GM18526 (cell line): ENCODE results near the gene EEF1AKMT3.
A peak's percentile ranks its signal among the peaks of the same experiment; 100 is the strongest.

Source experiments
- POLR2A ChIP-seq: IDR thresholded peaks from 3 replicates; pipeline ENCODE4 v1.6.1; 2011; ENCODE audit not compliant: insufficient read length; ENCODE audit errors: extremely low read depth

The EEF1AKMT3 gene

DNA sequence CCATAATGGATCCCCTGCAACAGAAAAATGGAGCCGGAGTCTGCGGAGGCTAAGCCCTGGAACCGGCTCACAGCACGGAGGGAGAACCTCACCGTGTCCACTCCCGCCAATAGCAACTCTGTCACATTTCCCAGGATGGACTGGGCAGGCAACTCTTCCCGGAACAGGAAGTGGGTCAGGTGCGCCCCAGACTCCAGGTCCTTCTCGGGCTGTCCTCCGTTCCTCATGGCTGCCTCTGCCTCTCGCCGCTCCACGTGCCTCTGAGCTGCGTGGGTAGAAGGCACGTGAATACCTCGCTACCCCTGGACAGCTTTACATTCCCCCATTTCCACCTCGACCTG, 7.8 kb upstream of the EEF1AKMT3 start:
- no peak for TF ChIP-seq POLR2A

DNA sequence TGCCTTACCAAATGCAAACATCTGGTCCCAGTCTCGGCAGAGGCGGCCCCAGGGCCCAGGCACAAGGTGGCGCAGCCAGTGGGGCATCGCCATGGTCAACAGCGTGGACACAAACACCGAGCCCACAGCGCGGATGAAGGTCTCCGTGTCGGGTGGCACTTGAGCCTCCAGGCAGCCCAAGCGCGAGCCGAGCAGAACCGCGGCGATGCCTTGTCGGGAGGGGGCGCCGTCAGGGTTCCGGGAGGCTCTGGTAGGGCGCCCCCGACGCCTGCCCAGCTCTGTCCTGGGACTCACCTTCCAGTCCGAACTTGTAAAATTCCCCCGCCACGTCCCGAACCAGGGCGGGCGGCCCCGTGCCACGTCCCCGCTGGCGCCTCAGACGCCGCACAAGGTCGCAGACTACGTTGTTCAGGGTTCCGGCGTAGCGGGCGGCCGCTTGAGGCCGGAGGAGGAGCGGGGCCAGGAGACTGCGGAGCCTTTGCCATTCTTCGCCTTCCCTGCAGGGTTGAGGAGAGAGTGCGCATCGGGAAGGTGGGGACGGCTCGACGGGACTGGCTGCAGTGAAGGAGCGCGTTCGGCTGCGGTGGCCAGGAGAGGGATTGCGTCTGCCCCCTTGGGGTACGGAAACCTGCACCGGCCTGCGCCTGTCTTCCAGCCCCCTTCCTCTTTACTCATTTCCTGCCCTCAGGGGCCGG, 7.3 kb upstream of the EEF1AKMT3 start:
- peak; percentile 18 for TF ChIP-seq POLR2A

DNA sequence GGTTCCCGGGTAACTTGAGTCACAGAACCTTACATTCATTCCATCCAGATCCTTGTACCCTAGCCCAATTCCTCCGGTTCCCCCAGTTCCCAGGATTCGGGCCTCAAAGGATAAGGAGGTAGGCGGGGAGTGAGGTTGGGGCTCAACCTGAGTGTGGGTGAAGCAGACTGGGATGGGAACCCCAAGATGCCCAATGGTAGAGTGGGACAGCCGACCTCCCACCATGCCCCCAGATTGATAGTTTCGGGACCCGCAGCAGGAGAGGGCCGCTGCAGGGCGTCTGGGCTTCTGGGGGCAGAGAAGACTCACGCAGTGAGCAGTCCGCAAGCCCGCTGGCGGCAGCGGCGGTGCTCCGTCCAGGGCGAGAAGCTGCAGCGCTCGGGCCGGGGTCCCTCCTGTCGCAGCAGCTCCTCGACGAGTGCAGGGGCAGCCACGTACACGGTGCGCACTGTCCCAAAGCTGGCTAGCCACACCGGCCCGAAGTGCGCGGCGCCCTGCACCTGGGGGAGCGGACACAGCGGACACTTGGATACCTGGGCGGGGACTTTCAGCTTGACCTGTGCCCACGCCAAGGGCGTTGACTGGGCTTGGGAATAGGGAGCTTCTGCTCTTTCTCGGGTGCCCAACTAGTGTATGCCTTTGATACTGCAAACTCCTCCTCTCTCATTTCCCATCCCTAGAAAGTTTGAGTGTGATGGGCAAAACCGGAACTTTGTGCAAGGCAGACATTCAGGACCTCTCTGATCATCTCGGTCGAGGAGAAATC, 6.5 kb upstream of the EEF1AKMT3 start:
- no peak for TF ChIP-seq POLR2A

DNA sequence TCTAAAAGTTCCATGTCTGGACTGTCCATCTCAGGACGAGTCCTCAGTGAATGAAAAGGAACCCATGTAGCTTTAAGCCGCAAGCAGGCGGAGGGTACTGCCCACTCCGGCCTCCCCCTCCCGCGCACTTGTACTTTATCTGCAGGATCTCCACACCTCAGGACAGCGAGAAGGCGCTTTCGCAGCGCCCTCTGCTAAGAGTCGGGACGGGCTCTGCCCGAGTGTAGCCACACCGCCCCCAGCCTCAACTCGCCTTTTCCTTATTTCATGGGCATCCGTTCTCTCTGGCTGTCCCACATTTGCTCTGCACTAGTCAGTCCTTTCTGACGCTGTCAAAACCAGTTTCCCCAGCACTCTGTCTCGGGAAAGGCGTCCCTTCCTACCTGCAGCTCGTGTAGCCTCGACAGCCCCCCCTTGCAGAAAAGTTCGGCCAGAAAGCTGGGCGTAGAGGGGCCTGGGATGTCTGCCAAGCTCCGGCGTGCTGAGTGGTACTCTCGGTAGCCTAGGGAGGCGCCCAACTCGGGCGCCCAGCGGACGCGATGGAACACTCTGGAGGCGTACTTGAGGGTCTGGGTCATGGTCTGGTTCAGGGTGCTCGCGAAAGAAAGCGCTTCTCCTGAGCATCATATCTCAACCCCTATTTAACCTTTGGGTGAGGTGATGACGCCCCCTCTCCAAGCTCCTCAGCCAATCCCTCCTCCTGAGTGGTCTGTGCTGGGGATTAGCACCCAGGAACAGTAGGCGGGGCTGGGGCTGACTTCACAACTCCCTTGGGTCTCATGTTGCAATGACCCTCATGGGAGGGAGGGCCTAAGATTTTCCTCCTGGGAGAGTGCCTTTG, 5.7 kb upstream of the EEF1AKMT3 start, which contains the start of gene CYP27B1:
CYP27B1 (minus strand) TSS at position 615 of the 841 bp plus-strand sequence; CDS start at position 578, 37 bp downstream.
- no peak for TF ChIP-seq POLR2A

DNA sequence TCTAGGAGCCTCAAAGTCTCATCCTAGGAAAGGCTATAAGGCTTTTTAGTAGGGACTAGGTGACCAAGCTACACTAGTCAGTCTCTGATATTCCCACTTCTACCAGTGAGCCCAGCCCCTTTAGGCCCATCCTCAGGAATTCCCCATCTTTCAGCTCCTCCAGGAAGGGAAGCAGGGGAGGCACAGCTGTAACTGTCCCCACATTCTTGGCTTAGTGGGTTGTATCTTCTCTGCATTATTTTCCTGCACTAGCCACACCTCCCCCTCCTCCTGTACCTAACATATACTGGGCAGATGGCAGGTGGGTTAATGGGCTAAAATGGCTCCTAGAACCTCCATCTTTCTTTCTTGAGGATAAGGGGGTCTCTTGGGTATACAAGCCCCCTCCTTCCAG, 5.1 kb upstream of the EEF1AKMT3 start:
- TF ChIP-seq POLR2A, result no peak

DNA sequence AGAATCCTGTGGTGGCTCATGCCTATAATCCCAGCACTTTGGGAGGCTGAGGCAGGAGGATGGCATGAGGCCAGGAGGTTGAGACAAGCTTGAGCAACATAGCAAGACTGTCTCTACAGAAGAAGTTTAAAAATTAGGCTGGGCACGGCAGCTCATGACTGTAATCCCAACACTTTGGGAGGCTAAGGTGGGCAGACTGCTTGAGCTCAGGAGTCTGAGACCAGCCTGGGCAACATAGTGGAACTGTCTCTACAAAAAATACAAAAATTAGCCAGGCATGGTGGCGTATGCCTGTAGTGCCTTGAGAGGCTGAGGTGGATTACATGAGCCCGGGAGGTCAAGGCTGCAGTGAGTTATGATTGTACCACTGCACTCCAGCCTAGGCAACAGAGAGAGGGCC, 4.5 kb upstream of the EEF1AKMT3 start:
- TF ChIP-seq POLR2A, result no peak

DNA sequence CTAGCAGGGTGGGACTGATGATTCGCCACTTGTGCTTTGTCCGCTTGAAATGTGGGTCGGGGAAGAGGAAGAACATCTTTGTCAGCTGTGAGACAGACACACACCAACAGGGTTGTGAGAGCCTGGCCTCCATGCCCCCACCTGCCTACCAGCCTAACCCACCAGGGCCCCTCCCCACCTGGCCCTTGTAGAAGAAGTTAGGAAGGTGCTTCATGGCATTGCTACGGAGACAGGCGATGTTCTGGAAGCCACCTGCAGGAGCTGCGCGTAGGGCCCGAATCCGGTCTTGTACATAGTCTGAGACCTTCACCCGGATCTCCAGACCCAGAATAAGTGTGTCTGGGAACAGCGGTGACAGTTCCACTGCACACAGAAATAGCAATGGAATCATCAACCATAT, 2.8 kb upstream of the EEF1AKMT3 start:
- TF ChIP-seq POLR2A, result no peak

DNA sequence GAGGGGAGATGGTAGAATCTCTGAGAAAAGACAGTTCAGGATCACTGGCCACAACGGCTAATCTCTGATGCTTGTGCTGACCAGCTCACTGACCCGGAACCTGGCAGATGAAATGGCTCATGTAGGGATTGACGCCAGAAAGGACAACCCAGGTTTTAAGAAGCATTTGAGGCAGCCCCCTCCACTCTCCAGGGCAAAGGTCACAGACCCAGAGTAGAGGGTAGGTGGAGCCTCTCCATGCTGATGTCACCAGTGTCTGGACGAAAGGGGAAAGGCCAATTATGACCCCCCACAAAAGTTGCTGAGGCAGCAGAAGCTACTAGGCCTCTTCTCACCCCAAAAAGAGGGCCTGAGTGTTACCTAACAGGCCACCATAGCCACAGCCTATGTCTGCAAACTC, 1.7 kb upstream of the EEF1AKMT3 start:
- no peak for TF ChIP-seq POLR2A

DNA sequence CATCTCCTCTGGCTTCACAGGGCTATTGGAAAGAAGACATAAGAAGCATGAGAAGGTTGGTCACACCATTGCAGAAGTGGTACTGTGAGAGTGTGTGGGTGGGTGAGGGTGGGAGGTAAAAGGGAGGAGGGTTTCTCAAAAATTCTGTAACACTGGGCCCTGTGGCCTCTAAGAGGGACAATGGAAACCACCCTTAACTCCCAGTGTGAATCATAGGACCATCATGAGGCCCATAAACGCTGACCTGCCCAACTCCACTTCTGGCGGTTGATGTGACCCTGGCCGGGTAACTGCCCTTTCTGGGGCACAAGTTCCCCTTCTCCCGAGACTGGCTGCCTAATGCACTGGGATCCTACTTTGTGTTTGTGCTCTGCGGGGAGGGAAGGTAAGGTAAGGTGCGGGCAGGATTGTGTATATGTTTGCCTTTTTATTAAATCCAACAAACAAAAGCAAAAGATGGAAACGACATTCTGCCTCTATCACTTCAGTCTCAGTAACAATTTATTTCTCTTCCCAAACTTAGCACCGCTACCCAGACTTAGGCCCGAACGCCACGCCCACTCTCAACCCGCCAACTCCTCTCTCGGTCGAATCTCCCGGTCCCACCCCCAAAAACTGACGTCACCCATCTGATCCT, 1.1 kb upstream of the EEF1AKMT3 start:
- no peak for TF ChIP-seq POLR2A

DNA sequence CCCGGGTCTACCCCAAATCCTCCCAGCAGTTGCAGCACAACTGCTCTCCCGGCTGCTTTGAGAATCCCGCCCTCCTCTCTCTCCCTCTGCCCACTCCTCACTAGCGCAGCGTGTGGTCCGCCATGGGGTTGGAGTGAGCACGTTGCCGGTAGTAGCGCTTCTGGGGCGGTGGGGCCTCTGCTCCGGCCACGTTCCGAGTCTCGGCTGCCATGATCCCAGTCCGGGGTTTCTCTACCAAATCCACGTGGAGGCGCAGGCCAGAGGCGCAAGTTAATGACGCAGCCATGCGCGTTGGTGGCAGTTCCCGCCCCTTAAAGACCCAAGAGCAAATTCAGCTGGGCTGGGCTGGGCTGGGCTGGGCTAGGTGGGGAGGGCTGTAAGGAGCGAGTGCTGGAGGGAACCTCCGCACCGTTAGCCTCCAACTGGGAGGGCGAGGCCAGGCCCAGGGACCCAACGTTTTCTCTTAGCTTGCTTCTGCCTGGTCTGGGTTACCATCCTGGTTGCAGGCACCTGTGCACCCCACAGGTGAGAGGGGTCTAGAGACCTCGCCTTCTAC, 463 bp upstream of the EEF1AKMT3 start, which contains the start of gene METTL1:
METTL1 (minus strand) TSS at position 233 of the 556 bp plus-strand sequence; CDS start at position 211, 22 bp downstream.
- TF ChIP-seq POLR2A, result peak; percentile 80

DNA sequence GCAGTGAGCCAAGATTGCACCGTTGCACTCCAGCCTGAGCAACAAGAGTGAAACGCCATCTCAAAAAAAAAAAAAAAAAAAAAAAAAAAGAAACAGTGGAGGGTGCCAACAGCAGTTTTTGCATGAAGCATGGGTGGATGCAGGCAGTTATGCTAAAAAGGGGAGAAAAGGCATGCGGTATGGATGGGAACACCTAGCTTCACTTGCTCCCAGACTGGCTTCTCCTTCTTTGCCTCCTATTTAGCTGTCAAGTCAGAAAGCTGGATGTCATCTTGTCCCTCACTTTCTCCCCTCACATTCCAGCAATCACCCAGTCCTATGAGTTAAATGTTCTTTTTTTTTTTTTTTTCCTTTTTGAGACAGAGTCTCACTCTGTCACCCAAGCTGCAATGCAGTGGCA, 2.6 kb downstream of the EEF1AKMT3 start:
- TF ChIP-seq POLR2A, result no peak

DNA sequence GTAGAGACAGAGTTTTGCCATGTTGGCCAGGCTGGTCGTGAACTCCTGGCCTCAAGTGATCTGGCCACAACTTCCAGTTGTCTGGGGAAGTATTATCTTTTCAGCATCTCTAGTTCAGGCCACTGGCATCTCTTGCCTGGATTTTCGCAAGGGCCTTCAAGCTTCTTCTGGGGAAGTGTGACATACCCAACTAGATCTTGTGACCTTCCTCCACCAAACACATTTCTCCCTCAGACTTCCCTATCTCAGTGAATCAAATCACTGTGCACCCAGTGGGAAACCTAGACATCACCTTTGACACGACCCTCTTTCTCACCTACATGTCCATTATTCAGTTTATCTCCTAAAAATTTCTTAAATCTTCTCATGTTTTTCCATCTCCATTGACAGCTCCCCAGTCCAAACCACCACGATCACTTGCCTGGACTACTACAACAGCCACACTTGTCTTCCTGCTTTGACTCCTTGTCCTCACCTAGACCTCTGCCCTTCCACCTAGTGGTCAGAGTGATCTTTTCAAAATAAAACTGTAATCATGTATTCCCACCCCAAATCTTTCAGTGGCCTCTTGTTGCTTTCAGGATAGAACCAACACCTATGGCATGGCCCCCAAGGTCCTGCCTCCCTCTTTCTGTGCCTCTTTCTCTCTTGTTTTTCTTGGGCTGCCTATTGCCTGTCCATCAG, 3.3 kb downstream of the EEF1AKMT3 start:
- TF ChIP-seq POLR2A, result no peak

DNA sequence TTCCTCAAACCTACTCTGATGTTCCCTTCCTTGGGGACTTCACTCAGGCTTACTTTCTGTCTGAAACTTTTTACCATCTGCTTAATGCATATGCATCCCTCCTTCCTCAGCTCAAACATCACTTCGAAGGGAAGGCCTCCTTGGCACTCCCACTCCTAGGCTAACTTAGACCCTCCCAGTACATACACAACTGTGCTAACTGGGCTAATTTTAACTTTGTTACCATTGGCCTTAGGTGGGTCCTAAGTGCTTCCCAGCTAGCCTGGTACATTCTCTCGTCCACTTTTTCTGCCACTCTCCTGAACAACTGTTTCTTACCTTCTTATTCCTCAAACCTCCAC, 3.8 kb downstream of the EEF1AKMT3 start:
- no peak for TF ChIP-seq POLR2A

DNA sequence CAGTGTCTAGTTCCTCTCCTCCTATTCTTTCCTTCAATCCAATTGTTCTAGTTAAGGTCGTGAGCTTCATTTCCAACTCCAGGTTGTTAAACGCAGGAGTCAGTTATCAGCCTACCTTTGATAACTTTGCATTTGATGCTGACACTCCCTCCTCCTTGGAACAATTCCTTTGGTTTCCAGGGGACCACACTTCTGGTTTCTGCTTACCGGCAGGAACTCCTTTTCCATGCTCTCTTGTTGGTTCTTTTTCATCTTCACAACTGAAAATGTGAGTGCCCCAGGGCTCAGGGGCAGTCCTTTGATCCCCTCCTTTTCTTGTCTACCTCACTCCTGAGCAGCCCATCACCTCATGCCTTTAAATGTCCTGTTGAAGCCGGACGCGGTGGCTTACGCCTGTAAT, 5.0 kb downstream of the EEF1AKMT3 start:
- TF ChIP-seq POLR2A, result no peak
